NB4 (cell line): Measurements from ENCODE around the gene ARHGAP22.

Source experiments
- MAX ChIP-seq: IDR thresholded peaks from 2 replicates; pipeline ENCODE4 v1.6.1; 2011; ENCODE audit warnings: low read depth, low read length
- TF ChIP-seq, protein P1 (sequence below): IDR thresholded peaks from one replicate; pipeline ENCODE4 v1.5.1; 2012; ENCODE audit warnings: low read depth, low read length

DNA sequence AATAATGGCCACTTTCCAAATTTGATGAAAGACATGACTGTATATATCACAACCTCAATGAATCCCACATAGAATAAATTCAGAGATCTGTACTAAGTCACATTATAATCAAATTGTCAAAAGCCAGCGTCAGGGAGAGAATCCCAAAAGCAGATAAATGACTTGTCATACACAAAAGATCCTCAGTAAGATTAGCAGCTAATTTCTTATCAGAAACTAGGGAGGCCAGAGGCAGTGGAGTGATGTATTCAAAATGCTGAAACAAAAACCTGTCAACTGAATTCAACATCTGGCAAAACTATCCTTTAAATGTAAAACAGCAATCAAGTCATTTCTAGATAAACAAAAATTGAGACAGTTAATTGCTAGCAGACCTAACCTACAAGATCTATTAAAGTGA lies 11.6 kb upstream of the ARHGAP22 start:
- TF ChIP-seq, protein P1, sequence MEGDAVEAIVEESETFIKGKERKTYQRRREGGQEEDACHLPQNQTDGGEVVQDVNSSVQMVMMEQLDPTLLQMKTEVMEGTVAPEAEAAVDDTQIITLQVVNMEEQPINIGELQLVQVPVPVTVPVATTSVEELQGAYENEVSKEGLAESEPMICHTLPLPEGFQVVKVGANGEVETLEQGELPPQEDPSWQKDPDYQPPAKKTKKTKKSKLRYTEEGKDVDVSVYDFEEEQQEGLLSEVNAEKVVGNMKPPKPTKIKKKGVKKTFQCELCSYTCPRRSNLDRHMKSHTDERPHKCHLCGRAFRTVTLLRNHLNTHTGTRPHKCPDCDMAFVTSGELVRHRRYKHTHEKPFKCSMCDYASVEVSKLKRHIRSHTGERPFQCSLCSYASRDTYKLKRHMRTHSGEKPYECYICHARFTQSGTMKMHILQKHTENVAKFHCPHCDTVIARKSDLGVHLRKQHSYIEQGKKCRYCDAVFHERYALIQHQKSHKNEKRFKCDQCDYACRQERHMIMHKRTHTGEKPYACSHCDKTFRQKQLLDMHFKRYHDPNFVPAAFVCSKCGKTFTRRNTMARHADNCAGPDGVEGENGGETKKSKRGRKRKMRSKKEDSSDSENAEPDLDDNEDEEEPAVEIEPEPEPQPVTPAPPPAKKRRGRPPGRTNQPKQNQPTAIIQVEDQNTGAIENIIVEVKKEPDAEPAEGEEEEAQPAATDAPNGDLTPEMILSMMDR, result no peak
- no peak for TF ChIP-seq MAX
